IPS-18a (cell line): ENCODE measurements around the gene RDH11.

Experiments
- H3K27ac ChIP-seq: one replicate; pipeline ENCODE4 v1.5.1; 2013; ENCODE audit warnings: low read length
- H3K27me3 ChIP-seq: one replicate; pipeline ENCODE4 v1.6.1; 2013; ENCODE audit warnings: mild to moderate bottlenecking, low read length; ENCODE audit not compliant: control insufficient read depth, insufficient read depth
- H3K36me3 ChIP-seq: one replicate; pipeline ENCODE4 v1.6.1; 2013; ENCODE audit warnings: low read depth, low read length; ENCODE audit not compliant: control insufficient read depth
- H3K4me1 ChIP-seq: one replicate; pipeline ENCODE4 v1.6.1; 2013; ENCODE audit warnings: low read depth, low read length; ENCODE audit not compliant: control insufficient read depth
- H3K4me3 ChIP-seq: one replicate; pipeline ENCODE4 v1.5.1; 2013; ENCODE audit warnings: low read length
- H3K9ac ChIP-seq: one replicate; pipeline ENCODE4 v1.6.1; 2013; ENCODE audit warnings: mild to moderate bottlenecking, low read length, moderate library complexity
- H3K9me3 ChIP-seq: one replicate; pipeline ENCODE4 v1.6.1; 2013; ENCODE audit warnings: low read depth, low read length; ENCODE audit not compliant: control insufficient read depth

The RDH11 gene

GRCh38 chr14:67695394-67695949, at the start of gene RDH11:
RDH11 (minus strand) TSS chr14:67695764; CDS start chr14:67695703, 61 bp downstream.
- no peaks in the 10 kb centered on the region for H3K9me3 ChIP-seq
- H3K36me3 ChIP-seq, result peaks cover 28% of the 10 kb centered on the region
- H3K4me1 ChIP-seq, result no peaks in the 10 kb centered on the region
- H3K27me3 ChIP-seq, result peaks cover 6% of the 10 kb centered on the region
- peak within 1 kb of the TSS; percentile 93 for H3K4me3 ChIP-seq
- peak within 1 kb of the TSS; percentile 89 for H3K9ac ChIP-seq
- peak within 1 kb of the TSS; percentile 78 for H3K27ac ChIP-seq

- Histone ChIP-seq H3K4me3 (no peak overlapping the region), H3K9me3 (no peaks in the 10 kb centered on the region), H3K36me3 (peaks cover 15% of the 10 kb centered on the region), H3K4me1 (no peaks in the 10 kb centered on the region), H3K9ac (no peak overlapping the region), H3K27me3 (no peaks in the 10 kb centered on the region), H3K27ac (no peak overlapping the region)
These were observed 48.5 kb upstream of the RDH11 start for GRCh38 chr14:67744046-67744445.

- Histone ChIP-seq H3K36me3 (no peaks in the 10 kb centered on the region), H3K9me3 (no peaks in the 10 kb centered on the region), H3K4me1 (no peaks in the 10 kb centered on the region), H3K27ac (no peak overlapping the region), H3K9ac (no peak overlapping the region), H3K27me3 (no peaks in the 10 kb centered on the region), H3K4me3 (no peak overlapping the region)
These were observed 43.4 kb upstream of the RDH11 start for GRCh38 chr14:67738740-67739504.

GRCh38 chr14:67736771-67737170, 41.2 kb upstream of the RDH11 start:
- Histone ChIP-seq H3K27me3 (no peaks in the 10 kb centered on the region), H3K4me3 (no peak overlapping the region), H3K4me1 (no peaks in the 10 kb centered on the region), H3K9ac (no peak overlapping the region), H3K36me3 (no peaks in the 10 kb centered on the region), H3K9me3 (no peaks in the 10 kb centered on the region), H3K27ac (no peak overlapping the region)

GRCh38 chr14:67735336-67736147, 40.0 kb upstream of the RDH11 start:
- no peaks in the 10 kb centered on the region for H3K27me3 ChIP-seq
- H3K9me3 ChIP-seq, result no peaks in the 10 kb centered on the region
- H3K36me3 ChIP-seq, result no peaks in the 10 kb centered on the region
- no peak overlapping the region for H3K9ac ChIP-seq
- H3K4me3 ChIP-seq, result no peak overlapping the region
- no peak overlapping the region for H3K27ac ChIP-seq
- no peaks in the 10 kb centered on the region for H3K4me1 ChIP-seq

GRCh38 chr14:67734675-67735074, 39.1 kb upstream of the RDH11 start:
- Histone ChIP-seq H3K27me3 (no peaks in the 10 kb centered on the region), H3K4me1 (peaks cover 3% of the 10 kb centered on the region), H3K9me3 (no peaks in the 10 kb centered on the region), H3K9ac (no peak overlapping the region), H3K36me3 (no peaks in the 10 kb centered on the region), H3K27ac (no peak overlapping the region), H3K4me3 (no peak overlapping the region)

- H3K4me1 ChIP-seq, result peaks cover 12% of the 10 kb centered on the region
- H3K27ac ChIP-seq, result no peak overlapping the region
- H3K9ac ChIP-seq, result no peak overlapping the region
- H3K27me3 ChIP-seq, result no peaks in the 10 kb centered on the region
- no peaks in the 10 kb centered on the region for H3K9me3 ChIP-seq
- H3K4me3 ChIP-seq, result no peak overlapping the region
- H3K36me3 ChIP-seq, result no peaks in the 10 kb centered on the region
These were observed 38.1 kb upstream of the RDH11 start for GRCh38 chr14:67733616-67734015.

GRCh38 chr14:67729072-67729885, 33.7 kb upstream of the RDH11 start:
- H3K9ac ChIP-seq, result peak overlapping the region; percentile 48
- peak overlapping the region; percentile 7 for H3K4me3 ChIP-seq
- no peak overlapping the region for H3K27ac ChIP-seq
- H3K27me3 ChIP-seq, result no peaks in the 10 kb centered on the region
- peaks cover 16% of the 10 kb centered on the region for H3K4me1 ChIP-seq
- no peaks in the 10 kb centered on the region for H3K36me3 ChIP-seq
- no peaks in the 10 kb centered on the region for H3K9me3 ChIP-seq

GRCh38 chr14:67728258-67728657, 32.7 kb upstream of the RDH11 start:
- Histone ChIP-seq H3K27me3 (no peaks in the 10 kb centered on the region), H3K4me1 (peaks cover 16% of the 10 kb centered on the region), H3K36me3 (no peaks in the 10 kb centered on the region), H3K4me3 (no peak overlapping the region), H3K9me3 (no peaks in the 10 kb centered on the region), H3K27ac (no peak overlapping the region), H3K9ac (no peak overlapping the region)

GRCh38 chr14:67727361-67727760, 31.8 kb upstream of the RDH11 start:
- no peaks in the 10 kb centered on the region for H3K36me3 ChIP-seq
- no peak overlapping the region for H3K27ac ChIP-seq
- no peak overlapping the region for H3K4me3 ChIP-seq
- no peak overlapping the region for H3K9ac ChIP-seq
- H3K9me3 ChIP-seq, result no peaks in the 10 kb centered on the region
- H3K27me3 ChIP-seq, result peaks cover 5% of the 10 kb centered on the region
- peaks cover 16% of the 10 kb centered on the region for H3K4me1 ChIP-seq

- Histone ChIP-seq H3K9me3 (no peaks in the 10 kb centered on the region), H3K4me1 (peaks cover 16% of the 10 kb centered on the region), H3K4me3 (no peak overlapping the region), H3K36me3 (no peaks in the 10 kb centered on the region), H3K27me3 (peaks cover 5% of the 10 kb centered on the region), H3K9ac (no peak overlapping the region), H3K27ac (no peak overlapping the region)
These were observed 29.6 kb upstream of the RDH11 start for GRCh38 chr14:67725171-67725570.
